H1 (cell line): Measurements from ENCODE around the gene CRABP2. TPM values are rescaled to one million over a fixed set of nuclear protein-coding genes. Genes with fewer than 3 reads are reported as not detected.

Experiments used
- CTCF ChIA-PET: fragments of 300-600 bp; sonication (Branson Sonifier 250); formaldehyde crosslinking; loops from one replicate; lab custom pipeline; 2021; ENCODE audit not compliant: partially characterized antibody; lab: Charles Lee
- POLR2A ChIA-PET: fragments of 300-600 bp; sonication (Branson Sonifier 250); formaldehyde crosslinking; loops from one replicate; lab custom pipeline; 2021; ENCODE audit warnings: inconsistent platforms; ENCODE audit not compliant: partially characterized antibody; lab: Charles Lee
- DNase-seq, 2 experiments: peaks; one replicate each; pipeline versions ENCODE4 v3.0.0 to v3.0.0-alpha.2; 2010 to 2022; ENCODE audit warnings: low spot score in 2 of 2, low read depth in 1 of 2, mixed read lengths in 1 of 2
- FAIRE-seq: peaks from 2 replicates; lab custom pipeline; 2011; peaks lifted over from hg19 to GRCh38; lab: Jason Lieb, UNC
- H2AFZ ChIP-seq: 2 replicates; pipeline ENCODE4 v1.8.1; 2012; ENCODE audit warnings: low read length, inconsistent platforms
- H2AK5ac ChIP-seq: 2 replicates; pipeline ENCODE4 v1.6.1; 2013; ENCODE audit warnings: low read depth, low read length
- H2BK120ac ChIP-seq: replicated peaks from 2 replicates; pipeline ENCODE3; 2013; ENCODE audit warnings: low read depth, low read length, inconsistent platforms
- H2BK12ac ChIP-seq: 2 replicates; pipeline ENCODE4 v1.6.1; 2013; ENCODE audit warnings: low read depth, low read length
- H2BK15ac ChIP-seq: 2 replicates; pipeline ENCODE4 v1.6.1; 2013; ENCODE audit warnings: low read length
- H2BK20ac ChIP-seq: 2 replicates; pipeline ENCODE4 v1.6.1; 2013; ENCODE audit warnings: low read length
- H2BK5ac ChIP-seq: 2 replicates; pipeline ENCODE4 v1.6.1; 2013; ENCODE audit warnings: low read depth, low read length
- H3K14ac ChIP-seq: 2 replicates; pipeline ENCODE4 v1.6.1; 2013; ENCODE audit warnings: inconsistent platforms; ENCODE audit not compliant: insufficient read length
- H3K18ac ChIP-seq: 2 replicates; pipeline ENCODE4 v1.6.1; 2013; ENCODE audit warnings: low read length; ENCODE audit errors: extremely low read depth
- H3K23ac ChIP-seq: 2 replicates; pipeline ENCODE4 v1.6.1; 2013; ENCODE audit warnings: inconsistent platforms; ENCODE audit not compliant: insufficient read length
- H3K23me2 ChIP-seq: 2 replicates; pipeline ENCODE4 v1.6.1; 2013; ENCODE audit warnings: low read depth, low read length
- H3K27ac ChIP-seq: 2 replicates; pipeline ENCODE4 v1.6.1; 2011; ENCODE audit warnings: low read depth, low read length, inconsistent platforms
- H3K27me3 ChIP-seq, 4 experiments: replicated peaks in 1 of 4; 1 replicate in 1 of 4; 2 replicates in 3 of 4; pipeline versions ENCODE4 v1.6.1 to v1.8.1; 2011 to 2013; ENCODE audit warnings: low read length in 3 of 4, mild to moderate bottlenecking in 3 of 4, inconsistent platforms in 2 of 4, mixed read lengths in 2 of 4, moderate library complexity in 1 of 4; ENCODE audit not compliant: control insufficient read depth in 3 of 4, insufficient read depth in 3 of 4; ENCODE audit errors: extremely low read depth in 1 of 4
- H3K36me3 ChIP-seq, 4 experiments: 2 replicates each; pipeline versions ENCODE4 v1.6.1 to v1.8.1; 2011 to 2013; ENCODE audit warnings: mild to moderate bottlenecking in 4 of 4, low read length in 3 of 4, moderate library complexity in 2 of 4, control low read depth in 1 of 4, inconsistent platforms in 1 of 4; ENCODE audit not compliant: insufficient read depth in 4 of 4, control insufficient read depth in 2 of 4
- H3K4ac ChIP-seq: replicated peaks from 2 replicates; pipeline ENCODE3; 2013; ENCODE audit warnings: low read length, low read depth, mixed read lengths, inconsistent platforms; ENCODE audit not compliant: insufficient read length
- H3K4me1 ChIP-seq, 4 experiments: replicated peaks in 1 of 4; 1 replicate in 1 of 4; 2 replicates in 3 of 4; pipeline versions ENCODE4 v1.6.1 to v1.8.1; 2011 to 2013; ENCODE audit warnings: low read length in 3 of 4, inconsistent platforms in 2 of 4, mixed read lengths in 1 of 4; ENCODE audit not compliant: insufficient read depth in 4 of 4, control insufficient read depth in 3 of 4
- H3K4me2 ChIP-seq, 2 experiments: 2 replicates each; pipeline versions ENCODE4 v1.6.1 to v1.8.1; 2011 to 2013; ENCODE audit warnings: low read depth in 2 of 2, low read length in 2 of 2, control low read depth in 1 of 2, inconsistent platforms in 1 of 2, mild to moderate bottlenecking in 1 of 2; ENCODE audit not compliant: insufficient read depth in 1 of 2
- H3K4me3 ChIP-seq, 4 experiments: fragments of 200-600, 300-600 bp in 1 of 4; sonication (generic), shearing (Covaris generic), sonication (Bioruptor Twin) in 1 of 4; 2 replicates each; pipeline versions ENCODE4 v1.5.1 to v1.8.1; 2011 to 2016; ENCODE audit warnings: low read length in 4 of 4, low read depth in 3 of 4, control low read depth in 2 of 4, inconsistent platforms in 2 of 4, mild to moderate bottlenecking in 2 of 4, mixed read lengths in 1 of 4, moderate library complexity in 1 of 4; ENCODE audit not compliant: insufficient read depth in 2 of 4; ENCODE audit errors: extremely low read depth in 1 of 4
- H3K56ac ChIP-seq: replicated peaks from 2 replicates; pipeline ENCODE3; 2013; ENCODE audit warnings: low read depth, mild to moderate bottlenecking, mixed read lengths, low read length, inconsistent platforms; ENCODE audit not compliant: insufficient read length
- H3K79me1 ChIP-seq: 2 replicates; pipeline ENCODE4 v1.6.1; 2013; ENCODE audit warnings: low read depth, low read length, control low read depth
- H3K79me2 ChIP-seq, 2 experiments: 2 replicates each; pipeline versions ENCODE4 v1.6.1 to v1.8.1; 2012 to 2013; ENCODE audit warnings: low read length in 2 of 2, mild to moderate bottlenecking in 2 of 2, inconsistent platforms in 1 of 2; ENCODE audit not compliant: insufficient read depth in 2 of 2, control insufficient read depth in 1 of 2
- H3K9ac ChIP-seq, 4 experiments: replicated peaks in 1 of 4; 1 replicate in 1 of 4; 2 replicates in 3 of 4; pipeline versions ENCODE4 v1.6.1 to v1.8.1; 2011 to 2013; ENCODE audit warnings: low read depth in 3 of 4, low read length in 3 of 4, control low read depth in 2 of 4, mild to moderate bottlenecking in 2 of 4, moderate library complexity in 2 of 4, inconsistent platforms in 1 of 4; ENCODE audit errors: extremely low read depth in 1 of 4
- H3K9me3 ChIP-seq, 2 experiments: 2 replicates each; pipeline versions ENCODE4 v1.6.1 to v1.8.1; 2012 to 2013; ENCODE audit warnings: mild to moderate bottlenecking in 2 of 2, moderate library complexity in 2 of 2, control low read depth in 1 of 2, inconsistent platforms in 1 of 2, low read depth in 1 of 2, low read length in 1 of 2, mixed read lengths in 1 of 2; ENCODE audit not compliant: insufficient read depth in 2 of 2
- H4K20me1 ChIP-seq, 2 experiments: replicated peaks in 1 of 2; 2 replicates each; pipeline versions ENCODE3 to v1.8.1; 2011 to 2013; ENCODE audit warnings: inconsistent platforms in 2 of 2, low read length in 2 of 2, mild to moderate bottlenecking in 1 of 2; ENCODE audit not compliant: insufficient read depth in 2 of 2, control insufficient read depth in 1 of 2
- H4K5ac ChIP-seq: 2 replicates; pipeline ENCODE4 v1.6.1; 2013; ENCODE audit warnings: low read length, low read depth, mixed read lengths, inconsistent platforms; ENCODE audit not compliant: insufficient read length
- H4K8ac ChIP-seq: 2 replicates; pipeline ENCODE4 v1.8.0; 2013; ENCODE audit warnings: mild to moderate bottlenecking, moderate library complexity, low read length, inconsistent platforms; ENCODE audit not compliant: insufficient read depth; ENCODE audit errors: extremely low read depth
- H4K91ac ChIP-seq: replicated peaks from 2 replicates; pipeline ENCODE3; 2013; ENCODE audit warnings: low read length, mixed read lengths, inconsistent platforms; ENCODE audit not compliant: insufficient read length
- BCL11A ChIP-seq, 2 experiments: IDR thresholded peaks; one replicate each; pipeline ENCODE4 v1.6.1; 2011; ENCODE audit warnings: low read depth in 2 of 2, low read length in 2 of 2, mild to moderate bottlenecking in 2 of 2
- BRCA1 ChIP-seq: IDR thresholded peaks from 2 replicates; pipeline ENCODE4 v1.6.1; 2012; ENCODE audit warnings: low read depth, low read length, improper control_type of control experiment
- CBX8 ChIP-seq: fragments of 300-800, 300-1000 bp; sonication (generic); IDR thresholded peaks from 2 replicates; pipeline ENCODE4 v1.7.1; 2016; ENCODE audit warnings: low read depth, low read length, borderline replicate concordance
- MAFK ChIP-seq: IDR thresholded peaks from 2 replicates; pipeline ENCODE4 v1.6.1; 2012; ENCODE audit warnings: low read depth, mild to moderate bottlenecking, improper control_type of control experiment, low read length
- RAD21 ChIP-seq, 2 experiments: IDR thresholded peaks in 1 of 2; conservative IDR thresholded peaks in 1 of 2; 2 replicates each; pipeline ENCODE4 v1.6.1; 2011; ENCODE audit warnings: low read depth in 2 of 2, low read length in 2 of 2, improper control_type of control experiment in 1 of 2, inconsistent platforms in 1 of 2, mild to moderate bottlenecking in 1 of 2, moderate library complexity in 1 of 2
- RXRA ChIP-seq: IDR thresholded peaks from 2 replicates; pipeline ENCODE4 v1.6.1; 2011; ENCODE audit warnings: low read depth, mild to moderate bottlenecking, low read length, moderate library complexity; ENCODE audit not compliant: insufficient read depth
- SIN3A ChIP-seq, 2 experiments: IDR thresholded peaks in 1 of 2; conservative IDR thresholded peaks in 1 of 2; 2 replicates each; pipeline ENCODE4 v1.6.1; 2011 to 2012; ENCODE audit warnings: low read length in 2 of 2, improper control_type of control experiment in 1 of 2, low read depth in 1 of 2, mild to moderate bottlenecking in 1 of 2
- SP4 ChIP-seq: IDR thresholded peaks from 2 replicates; pipeline ENCODE4 v1.6.1; 2012; ENCODE audit warnings: low read length, inconsistent platforms
- TCF12 ChIP-seq: IDR thresholded peaks from 2 replicates; pipeline ENCODE4 v1.6.1; 2011; ENCODE audit warnings: low read depth, mild to moderate bottlenecking, low read length
- WGBS, 2 experiments: shearing (Covaris generic) in 1 of 2; methylation state at CpG; one replicate each; pipeline versions ENCODE4 v1.1.6 to v1.1.7; 2013 to 2015; ENCODE audit warnings: low lambda C conversion rate in 2 of 2, mixed read lengths in 2 of 2, inconsistent platforms in 1 of 2, low coverage in 1 of 2, missing lambda C conversion rate in 1 of 2; ENCODE audit not compliant: insufficient replicate concordance in 2 of 2, insufficient coverage in 1 of 2, insufficient read length in 1 of 2; ENCODE audit errors: extremely low coverage in 1 of 2, missing lambda C conversion rate in 1 of 2; 5-methylcytosine and 5-hydroxymethylcytosine counted together
- polyA plus RNA-seq, 7 experiments: library from polyadenylated mRNA; depleted of rRNA in 3 of 7; stranded (reverse) in 5 of 7; unstranded in 2 of 7; fragments of >200 nt in 5 of 7; fragments of 200-250 nt in 2 of 7; gene quantifications; 1 replicate in 5 of 7; 2 replicates in 1 of 7; 4 replicates in 1 of 7; pipeline versions ENCODE4 v1.2.1 to v1.2.3, GENCODE V29; 2011 to 2013; ENCODE audit warnings: missing spikeins in 2 of 7, mixed read lengths in 2 of 7
- total RNA-seq: library from RNA; stranded (reverse); fragmentation: NEBNext Ultra II Directional; extraction: Animal tissue kit (Norgen Biotek cat#: 25700); gene quantifications from 2 replicates; pipeline ENCODE4 v1.2.1, GENCODE V29; 2021

CRABP2 gene
- total and polyA plus RNA-seq, 2 of the 8 experiments (the other 6 are each of a cell fraction or from before 2014, with no cell fraction given) = 69.2 to 119 TPM

DNA sequence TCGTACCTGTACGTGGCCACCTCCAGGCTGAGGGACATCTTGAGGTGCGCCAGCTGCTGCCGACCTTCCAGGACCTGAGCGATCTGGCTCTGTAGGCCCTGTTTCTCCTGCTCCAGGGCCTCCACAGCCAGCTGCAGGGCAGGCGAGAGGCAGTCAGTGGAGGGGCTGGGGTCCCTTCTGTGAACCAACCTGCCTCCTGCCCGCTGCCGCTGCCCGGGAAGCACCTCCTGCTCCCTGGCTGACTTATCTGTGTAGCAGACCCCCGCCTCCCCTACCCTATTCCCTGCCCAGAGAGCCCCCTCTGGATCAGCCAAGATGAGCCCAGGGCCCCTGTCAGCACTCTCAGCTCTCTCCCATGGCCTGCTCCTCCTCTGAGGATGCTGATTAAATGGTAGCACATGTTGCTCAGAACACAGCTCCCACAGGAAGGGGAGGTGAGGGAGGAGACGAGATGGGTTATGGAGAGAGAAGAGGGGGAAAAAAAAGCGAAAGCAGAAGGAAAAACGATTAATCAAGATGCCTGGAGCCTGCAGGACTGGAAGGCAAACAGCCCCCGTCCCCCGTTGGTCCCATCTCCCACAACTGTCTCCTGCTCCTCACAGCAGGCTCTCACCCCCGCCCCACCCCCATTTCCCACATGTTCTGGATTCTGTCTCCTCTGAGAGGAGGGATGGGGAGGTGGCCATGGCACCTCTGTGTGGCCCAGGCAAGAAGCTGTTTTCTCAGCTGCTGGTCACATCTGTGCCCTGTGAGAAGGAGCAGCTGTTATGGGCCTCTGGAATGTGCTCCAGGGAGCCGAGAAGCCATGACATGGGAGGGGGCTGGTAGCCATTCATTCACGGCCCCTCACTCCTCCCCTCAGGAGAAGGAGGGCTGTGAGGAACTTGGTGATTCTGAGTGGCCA lies 29.9 kb downstream of the CRABP2 start:
- peaks cover 15% of the 10 kb centered on the region; the same call in 1 of the 2 replicates for H3K79me1 ChIP-seq
- no peak overlapping the region for H2AFZ ChIP-seq
- no peak overlapping the region for H4K5ac ChIP-seq
- no peaks in the 10 kb centered on the region for H3K9me3 ChIP-seq
- H3K4me1 ChIP-seq = peaks cover 7 to 39% (median 34%) of the 10 kb centered on the region in 4 experiments
- no peak overlapping the region for H4K8ac ChIP-seq
- no peak overlapping the region for H3K14ac ChIP-seq
- H3K27me3 ChIP-seq = no peaks in the 10 kb centered on the region; a peak in 2 of 7 replicates
- H3K4ac ChIP-seq = peak overlapping the region; percentile 62
- H3K56ac ChIP-seq = no peak overlapping the region
- H4K20me1 ChIP-seq = peaks cover 3 to 10% of the 10 kb centered on the region in 2 experiments
- H2BK12ac ChIP-seq = peak overlapping the region; percentile 84
- H4K91ac ChIP-seq = peak overlapping the region; percentile 48
- no peak overlapping the region for H2BK120ac ChIP-seq
- peak overlapping the region; percentile 71 for H3K18ac ChIP-seq
- peaks cover 18% of the 10 kb centered on the region for H3K23me2 ChIP-seq
- FAIRE-seq (no peak), DNase-seq (peak in 1 of 2 experiments; percentile 58)
- H2BK5ac ChIP-seq = peak overlapping the region; percentile 98; the same call in 1 of the 2 replicates
- H2BK20ac ChIP-seq = peak overlapping the region; percentile 90
- H3K79me2 ChIP-seq = peaks cover 5 to 43% of the 10 kb centered on the region in 2 experiments; a peak in 3 of 4 replicates
- POLR2A ChIA-PET = interaction anchor here (0.8 to 13.8 kb wide), 15 partner anchors 12 to 208 kb away, joined by 3 to 419 read pairs (median 10); partner anchors contain the start of genes CRABP2, ISG20L2, METTL25B and MRPL24
- H2BK15ac ChIP-seq = peak overlapping the region; percentile 92
- WGBS, 2 experiments = 56% methylated on average over 18 of the region's 18 CpGs; no CpG with 5 or more reads in 1 of the 2 experiments
- H3K27ac ChIP-seq = no peak overlapping the region
- H2AK5ac ChIP-seq = peak overlapping the region; percentile 97
- no peak overlapping the region for H3K23ac ChIP-seq
- CTCF ChIA-PET = interaction anchor here (0.9 to 66.0 kb wide), 8 partner anchors 12 to 238 kb away, joined by 3 to 4284 read pairs (median 7); partner anchors contain the start of genes BCAN, CRABP2, HAPLN2 and ISG20L2
- H3K36me3 ChIP-seq = peaks cover 4 to 28% (median 12%) of the 10 kb centered on the region in 4 experiments; a peak in 7 of 8 replicates
- peak overlapping the region in 3 of 4 experiments; percentile 60 to 83 (median 81); a peak in 6 of 7 replicates for H3K9ac ChIP-seq
- H3K4me2 ChIP-seq = peak overlapping the region; percentile 71 to 87
- H3K4me3 ChIP-seq = peak overlapping the region; percentile 64 to 84 (median 74)
- no peak for TF ChIP-seq CBX8
- TF ChIP-seq BRCA1 = no peak
- no peak for TF ChIP-seq MAFK
- TF ChIP-seq SP4 = no peak
- TF ChIP-seq BCL11A (IDR thresholded peaks at IDR 0.05; ENCODE audit: low read depth in 2 of 2, low read length in 2 of 2) = no peak
- no peak for TF ChIP-seq RAD21 (IDR thresholded peaks at IDR 0.05 in 1 of 2, conservative IDR thresholded peaks at IDR 0.05 in 1 of 2; ENCODE audit: low read depth in 2 of 2, low read length in 2 of 2)
- TF ChIP-seq SIN3A (conservative IDR thresholded peaks at IDR 0.05 in 1 of 2, IDR thresholded peaks at IDR 0.05 in 1 of 2; ENCODE audit: low read depth in 1 of 2, low read length in 2 of 2) = no peak
- no peak for TF ChIP-seq RXRA
- TF ChIP-seq TCF12 = 0 out of 2 replicates have a peak, but pooled peaks have one; percentile 26
